ENCODE data around the gene PRSS22.

Gene PRSS22

DNA sequence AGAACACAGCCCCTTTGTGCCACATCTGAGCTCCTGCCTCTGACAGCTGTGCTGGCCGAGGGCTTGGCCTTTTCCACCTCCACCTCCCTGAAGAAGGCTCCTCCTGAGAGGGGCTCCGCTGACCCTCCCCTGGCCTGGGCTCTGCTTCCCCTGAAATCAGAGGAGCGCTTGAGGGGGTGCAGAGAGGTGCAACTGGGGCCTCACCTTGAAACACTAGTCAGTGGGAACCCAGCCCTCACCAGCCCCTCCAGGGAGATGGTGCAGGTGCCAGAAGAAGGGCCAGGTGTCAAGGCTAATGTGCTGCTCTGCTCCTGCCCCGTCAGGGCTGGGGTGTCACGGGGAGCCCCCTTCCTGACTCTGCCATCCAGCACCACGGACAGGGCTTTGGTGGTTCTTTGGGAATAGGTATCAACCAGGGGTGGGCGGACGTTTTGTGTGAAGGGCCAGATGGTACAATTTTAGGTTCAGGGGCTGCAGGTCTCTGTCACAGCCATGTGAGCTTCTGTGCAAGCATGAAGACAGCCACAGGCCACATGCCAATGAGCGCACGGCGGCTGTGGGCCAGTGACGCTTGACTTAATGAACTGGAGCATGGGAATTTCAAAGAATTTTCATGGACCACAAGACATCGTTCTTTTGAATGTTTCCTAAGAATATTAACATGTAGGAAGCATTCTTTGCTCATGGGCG is 30.0 kb downstream of the PRSS22 start:
- no peak for DNase-seq

DNA sequence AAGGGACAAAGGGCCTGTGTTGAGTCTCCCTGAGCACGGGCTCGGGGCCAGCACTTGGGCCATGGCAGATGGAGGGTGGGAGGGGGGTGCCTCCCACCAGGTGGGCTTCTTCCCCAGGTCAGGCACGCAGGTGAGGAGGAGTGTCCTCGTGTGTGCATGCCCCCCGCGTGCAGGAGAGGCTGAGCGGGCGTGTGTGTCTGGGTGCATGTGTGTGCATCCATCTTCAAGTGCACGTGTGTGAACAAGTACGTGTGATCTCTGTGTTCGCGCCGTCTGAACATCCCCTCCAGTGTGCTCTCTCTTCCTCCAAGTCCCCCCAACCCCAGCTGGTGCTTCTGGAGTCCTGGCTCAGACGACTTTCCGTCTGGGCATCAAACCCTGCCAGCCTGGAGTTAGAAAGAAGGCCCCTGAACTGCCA is 30.6 kb downstream of the PRSS22 start:
- no peak for DNase-seq

DNA sequence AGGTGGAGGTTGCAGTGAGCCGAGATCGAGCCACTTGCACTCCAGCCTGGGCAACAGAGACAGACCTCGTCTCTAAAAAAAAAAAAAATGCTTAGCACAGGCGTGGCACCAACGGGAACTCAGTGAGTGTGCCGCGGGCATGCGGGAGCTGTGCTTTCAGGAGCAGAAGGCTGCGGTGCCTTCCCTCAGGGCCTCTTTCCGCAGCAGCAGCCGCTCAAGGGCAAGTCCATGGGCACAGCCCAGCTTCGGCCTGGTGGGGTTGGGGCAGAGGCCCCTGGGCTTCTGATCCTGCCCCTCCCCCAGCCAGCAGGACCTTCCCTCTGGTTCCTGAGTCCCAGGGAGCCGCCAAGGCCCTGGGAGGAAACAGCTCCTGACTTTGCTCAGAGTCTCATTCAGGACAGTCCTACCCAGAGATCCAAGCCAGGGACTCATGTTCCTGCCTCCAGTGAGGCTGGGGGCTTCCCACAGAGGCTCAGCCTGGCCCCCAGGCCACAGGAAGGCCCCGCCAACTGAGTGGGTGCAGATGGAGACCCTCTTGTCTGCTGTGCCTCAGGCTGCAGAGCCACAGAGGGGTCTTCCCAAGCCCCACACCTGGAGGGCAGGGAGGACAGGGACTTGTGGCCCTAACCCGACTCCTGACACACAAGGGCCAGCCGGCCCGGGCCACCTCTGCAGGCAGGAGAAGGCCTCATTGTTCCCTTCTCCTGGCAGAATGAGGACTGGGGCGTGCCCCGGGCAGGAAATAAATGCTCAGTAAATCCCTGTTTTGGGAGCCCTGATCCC is 31.2 kb downstream of the PRSS22 start:
- DNase-seq: no peak

DNA sequence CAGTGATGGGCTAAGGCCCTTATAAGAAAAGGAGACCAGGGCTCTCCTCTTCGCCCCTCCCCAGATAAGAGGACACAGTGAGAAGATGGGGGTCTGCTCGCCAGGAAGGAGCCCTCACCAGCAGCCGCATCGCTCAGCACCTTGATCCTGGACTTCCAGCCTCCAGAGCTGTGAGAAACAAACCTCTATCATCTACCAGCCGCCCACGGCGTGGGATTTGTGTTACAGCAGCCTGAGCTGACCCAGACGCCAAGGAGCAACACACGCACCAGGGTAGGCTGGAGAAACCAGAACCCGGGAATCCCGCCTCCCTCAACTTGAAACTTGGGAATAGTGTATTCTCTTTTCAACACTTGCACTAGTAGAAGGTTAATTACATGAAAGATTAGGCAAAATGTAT is 32.1 kb downstream of the PRSS22 start:
- no peak for DNase-seq

DNA sequence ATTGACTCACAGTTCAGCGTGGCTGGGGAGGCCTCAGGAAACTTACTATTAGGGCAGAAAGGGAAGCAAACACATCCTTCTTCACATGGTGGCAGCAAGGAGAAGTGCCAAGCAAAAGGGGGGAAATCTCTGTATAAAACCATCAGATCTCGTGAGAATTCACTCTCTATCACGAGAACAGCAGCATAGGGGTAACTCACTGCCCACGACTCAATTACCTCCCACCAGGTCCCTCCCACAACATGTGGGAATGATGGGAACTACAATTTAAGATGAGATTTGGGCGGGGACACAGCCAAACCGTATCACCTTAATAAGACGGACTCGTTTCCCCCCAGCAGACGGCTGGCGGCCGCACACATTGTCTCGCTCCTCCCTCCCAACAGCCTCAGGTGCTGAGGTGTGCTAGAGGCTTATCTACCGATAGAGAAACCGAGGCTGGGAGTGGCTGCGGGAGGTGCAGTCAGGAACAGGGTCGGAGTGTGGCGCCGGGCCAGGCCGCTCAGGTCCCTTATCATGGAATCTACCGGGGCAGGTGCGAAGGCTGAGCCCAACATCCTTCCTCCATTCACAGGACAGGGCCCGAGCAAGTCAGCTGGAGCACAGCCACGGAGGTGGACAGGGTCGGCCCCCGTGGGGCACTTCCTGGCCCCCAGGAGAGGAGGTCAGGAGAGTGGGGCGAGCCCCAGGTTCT is 32.8 kb downstream of the PRSS22 start:
- DNase-seq: no peak

DNA sequence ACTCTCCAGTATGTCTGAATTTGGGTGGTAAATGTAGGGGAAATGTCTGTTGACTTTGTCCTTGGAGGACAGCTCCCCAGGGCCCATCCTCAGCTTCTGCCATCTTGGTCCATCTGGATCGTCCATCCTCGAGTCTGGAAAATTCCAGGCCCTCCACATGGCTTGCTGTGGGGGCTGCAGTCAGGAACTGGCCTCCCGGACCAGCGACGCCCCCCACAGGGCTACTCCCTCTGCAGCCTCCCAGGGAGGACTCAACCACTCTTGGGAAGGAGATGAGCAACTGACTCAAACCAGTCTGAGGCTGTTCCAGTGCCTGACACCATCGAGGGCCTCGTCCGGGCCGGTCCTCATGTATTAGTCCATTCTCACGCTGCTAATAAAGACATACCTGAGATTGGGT is 33.3 kb downstream of the PRSS22 start:
- DNase-seq: no peak

DNA sequence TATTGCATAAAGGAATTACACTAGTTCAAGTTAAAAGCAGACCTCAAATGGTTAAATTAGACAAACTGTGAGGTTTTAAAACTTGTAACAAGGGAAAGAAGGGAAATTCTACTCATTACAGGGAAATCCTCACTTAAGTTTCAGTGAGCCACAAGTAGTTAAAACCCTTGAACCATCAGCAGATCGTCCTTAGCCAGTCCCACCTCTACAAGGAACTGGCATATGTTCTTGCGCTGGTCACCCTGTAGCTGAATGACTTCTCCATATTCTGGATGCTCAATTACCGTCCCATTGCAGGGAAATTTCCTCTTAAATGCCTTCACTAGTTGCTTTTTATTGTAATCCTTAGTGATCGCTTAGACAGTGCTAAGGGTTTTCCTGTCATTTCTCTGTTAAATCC is 35.5 kb downstream of the PRSS22 start:
- no peak for DNase-seq

DNA sequence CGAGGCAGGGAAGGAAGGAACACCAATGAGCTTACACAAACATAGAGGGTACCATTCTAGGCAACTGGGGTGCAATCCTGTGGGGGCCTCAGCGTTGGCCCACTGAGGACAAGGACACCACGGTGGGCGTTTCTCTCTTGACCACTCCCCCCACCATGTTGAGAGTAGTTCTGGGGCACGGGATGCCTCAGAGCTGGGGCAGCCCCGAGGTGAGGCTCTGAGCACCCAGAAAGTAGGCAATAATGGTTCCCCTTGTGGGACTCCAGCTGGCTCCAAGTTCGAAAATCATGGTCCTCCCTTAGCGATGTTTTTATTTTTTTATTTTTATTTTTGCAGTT is 35.8 kb downstream of the PRSS22 start:
- no peak for DNase-seq

DNA sequence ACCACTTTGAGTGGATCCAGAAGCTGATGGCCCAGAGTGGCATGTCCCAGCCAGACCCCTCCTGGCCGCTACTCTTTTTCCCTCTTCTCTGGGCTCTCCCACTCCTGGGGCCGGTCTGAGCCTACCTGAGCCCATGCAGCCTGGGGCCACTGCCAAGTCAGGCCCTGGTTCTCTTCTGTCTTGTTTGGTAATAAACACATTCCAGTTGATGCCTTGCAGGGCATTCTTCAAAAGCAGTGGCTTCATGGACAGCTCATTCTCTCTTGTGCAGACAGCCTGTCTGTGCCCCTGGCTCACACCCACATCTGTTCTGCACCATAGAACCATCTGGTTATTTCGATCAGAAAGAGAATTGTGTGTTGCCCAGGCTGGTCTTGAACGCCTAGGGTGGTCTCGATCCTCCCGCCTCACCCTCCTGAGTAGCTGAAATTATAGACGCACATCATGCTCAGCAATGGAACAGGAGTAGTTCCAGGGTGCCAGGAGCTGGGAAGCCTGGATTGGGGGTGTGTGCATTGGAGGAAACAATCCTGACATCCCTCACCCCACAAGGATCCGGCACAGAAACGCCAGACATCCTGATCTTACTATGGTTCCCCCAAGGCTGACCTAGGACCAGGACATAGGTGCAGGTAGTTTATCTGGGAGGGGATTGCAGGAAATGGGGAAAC is 36.3 kb downstream of the PRSS22 start:
- no peak for DNase-seq

DNA sequence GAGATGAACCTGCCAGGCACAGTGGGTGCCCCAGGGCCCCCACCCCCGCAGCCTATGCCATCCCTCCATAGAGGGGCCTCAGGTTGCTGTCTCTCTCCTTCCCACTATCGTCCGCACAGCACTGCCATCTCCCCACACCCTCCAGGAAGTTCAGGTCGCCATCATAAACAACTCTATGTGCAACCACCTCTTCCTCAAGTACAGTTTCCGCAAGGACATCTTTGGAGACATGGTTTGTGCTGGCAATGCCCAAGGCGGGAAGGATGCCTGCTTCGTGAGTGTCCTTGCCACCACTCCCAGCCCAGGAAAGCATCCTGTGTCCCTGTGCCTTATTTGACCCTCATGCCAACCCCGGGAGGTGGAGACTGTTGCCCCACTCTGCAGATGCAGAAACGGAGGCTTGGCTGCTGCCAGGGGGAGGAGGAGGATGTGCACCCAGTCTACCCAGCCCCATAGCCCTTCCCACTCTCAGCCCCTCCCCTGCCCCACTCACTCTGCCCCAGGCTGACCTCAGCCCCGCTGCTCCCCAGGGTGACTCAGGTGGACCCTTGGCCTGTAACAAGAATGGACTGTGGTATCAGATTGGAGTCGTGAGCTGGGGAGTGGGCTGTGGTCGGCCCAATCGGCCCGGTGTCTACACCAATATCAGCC is 37.0 kb downstream of the PRSS22 start:
- no peak for DNase-seq

DNA sequence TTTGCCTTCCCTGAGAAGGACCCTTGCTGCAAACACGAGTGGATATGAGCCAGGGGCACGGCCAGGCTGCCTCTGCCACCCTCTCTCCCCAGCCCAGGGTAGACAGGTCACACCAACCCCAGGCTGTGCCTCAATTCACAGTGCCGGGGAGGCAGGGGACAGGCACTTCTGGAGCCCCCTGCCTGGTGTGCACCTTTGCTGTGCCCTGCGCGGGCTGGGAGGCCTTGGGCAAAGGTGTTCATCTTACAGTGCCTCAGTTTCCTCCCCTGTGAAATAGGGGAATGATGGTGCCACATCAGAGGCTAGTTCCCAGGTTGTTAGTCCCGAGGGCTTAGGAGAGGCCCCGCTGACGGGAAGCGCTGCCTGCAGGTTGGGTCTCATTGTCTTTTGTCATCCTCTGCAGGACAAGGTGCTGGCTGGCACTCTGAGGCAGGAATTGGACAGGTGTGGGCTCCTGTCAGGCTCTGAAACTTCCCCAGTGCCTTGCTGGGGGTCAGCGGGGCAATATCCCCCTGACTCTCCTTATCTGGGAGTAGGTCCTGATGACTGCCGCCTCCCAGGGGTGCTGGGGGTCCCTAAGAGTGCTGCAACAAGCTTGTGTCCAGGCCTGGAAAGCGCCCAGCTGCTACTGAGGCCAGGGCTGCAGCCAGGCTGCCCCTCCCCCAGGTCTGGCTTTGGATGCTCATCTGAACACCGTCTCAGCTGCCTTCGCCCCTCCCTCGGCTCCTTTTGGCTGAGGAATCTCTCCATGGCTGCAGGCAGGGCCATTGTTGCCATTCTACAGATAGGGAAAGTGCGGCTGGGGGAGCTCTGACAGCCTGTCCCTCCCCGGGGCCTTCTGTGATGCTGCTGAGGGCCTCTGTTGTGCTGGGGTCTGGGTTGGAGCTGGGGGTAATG is 37.8 kb downstream of the PRSS22 start:
- no peak for DNase-seq

DNA sequence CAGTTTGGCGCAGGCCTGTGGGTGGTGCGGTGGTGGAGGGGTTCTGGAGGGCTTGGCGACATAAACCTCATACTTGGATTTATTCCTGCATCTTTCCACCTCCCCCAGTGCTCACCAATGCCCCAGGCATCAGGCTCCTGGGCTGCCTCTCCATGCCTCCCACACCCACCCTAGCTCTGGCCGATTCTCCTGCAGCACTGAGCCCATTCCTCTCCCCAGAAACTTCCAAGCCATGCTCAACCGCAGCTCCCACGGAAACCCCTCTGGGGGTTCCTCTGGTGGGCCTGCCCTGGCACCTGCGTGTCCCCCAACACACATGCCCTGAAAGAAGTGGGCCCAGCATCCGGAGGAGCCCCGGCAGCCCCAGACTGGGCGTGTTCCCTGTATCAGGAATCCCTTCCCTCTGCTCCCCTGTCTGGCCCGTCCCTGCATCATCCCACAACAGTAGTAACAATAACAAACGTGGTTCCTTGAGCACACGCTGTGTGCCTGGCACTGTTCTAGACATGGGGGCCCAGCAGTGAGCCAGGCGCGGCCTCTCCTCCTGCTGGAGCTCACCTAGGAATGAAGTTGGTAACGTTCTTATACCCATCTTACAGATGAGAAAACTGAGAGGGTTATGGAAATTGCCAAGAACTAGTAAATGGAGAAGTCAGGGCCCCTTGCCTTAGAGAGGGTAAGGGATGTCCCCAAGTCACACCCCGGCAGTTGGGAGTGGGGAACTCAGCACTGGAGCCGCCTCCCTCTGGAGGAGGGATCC is 38.6 kb downstream of the PRSS22 start:
- DNase-seq: no peak

DNA sequence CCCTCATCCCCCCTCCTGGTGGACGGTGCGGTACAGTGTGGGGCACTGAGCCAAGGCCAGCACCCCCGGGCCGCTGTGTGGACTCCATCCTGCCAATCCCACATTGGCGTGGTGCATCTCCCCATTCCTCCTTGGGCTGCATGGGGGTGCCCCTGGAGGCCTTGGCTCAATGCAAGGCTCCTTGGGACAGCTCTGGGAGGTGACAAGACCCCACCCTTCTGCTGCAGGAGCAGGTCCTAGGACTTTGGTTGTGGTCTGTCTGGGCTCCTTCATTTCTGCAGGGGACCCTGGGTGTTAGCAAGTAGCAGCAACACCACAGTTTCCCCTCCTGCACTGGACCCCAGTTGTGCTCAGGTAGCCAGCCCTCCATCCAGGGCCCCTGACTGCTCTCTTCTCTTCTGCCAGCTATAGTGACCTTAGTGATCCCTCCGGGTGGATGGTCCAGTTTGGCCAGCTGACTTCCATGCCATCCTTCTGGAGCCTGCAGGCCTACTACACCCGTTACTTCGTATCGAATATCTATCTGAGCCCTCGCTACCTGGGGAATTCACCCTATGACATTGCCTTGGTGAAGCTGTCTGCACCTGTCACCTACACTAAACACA is 39.6 kb downstream of the PRSS22 start:
- DNase-seq: no peak

DNA sequence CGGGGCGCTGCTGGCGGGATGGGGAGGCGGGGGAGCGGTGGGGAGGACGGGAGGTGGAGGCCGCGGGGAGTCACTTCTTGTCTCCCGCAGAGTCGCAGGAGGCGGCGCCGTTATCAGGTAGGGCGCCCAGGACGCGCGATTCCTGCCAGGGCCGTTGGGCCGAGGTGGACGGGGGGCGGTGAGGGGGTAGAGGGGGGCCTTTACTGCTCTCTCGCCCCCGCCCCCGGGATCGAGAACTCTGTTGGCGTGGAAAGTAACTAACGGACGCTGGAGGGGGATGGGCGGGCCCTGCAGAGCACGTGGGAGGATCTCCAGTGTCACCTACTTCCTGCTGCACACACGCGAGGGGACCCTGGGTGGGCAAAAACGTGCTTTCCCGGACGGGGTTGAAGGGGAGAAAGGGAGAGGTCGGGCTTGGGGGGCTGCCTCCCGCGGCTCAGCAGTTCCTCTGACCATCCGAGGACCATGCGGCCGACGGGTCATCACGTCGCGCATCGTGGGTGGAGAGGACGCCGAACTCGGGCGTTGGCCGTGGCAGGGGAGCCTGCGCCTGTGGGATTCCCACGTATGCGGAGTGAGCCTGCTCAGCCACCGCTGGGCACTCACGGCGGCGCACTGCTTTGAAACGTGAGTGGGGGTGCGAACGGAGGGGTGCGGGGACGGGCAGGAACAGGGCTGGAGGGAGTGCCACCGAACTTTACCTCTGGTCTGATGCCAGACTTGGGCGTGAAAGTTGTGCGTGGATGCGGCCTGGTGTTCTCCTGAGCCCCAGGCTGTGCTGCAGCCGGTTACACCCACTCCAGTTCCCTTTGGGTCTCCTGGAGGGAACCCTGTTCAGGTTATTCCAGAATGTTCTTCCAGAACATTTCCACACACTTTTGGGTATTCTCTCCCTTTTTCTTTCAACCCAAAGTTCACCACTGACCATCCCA is 40.4 kb downstream of the PRSS22 start:
- DNase-seq: no peak

DNA sequence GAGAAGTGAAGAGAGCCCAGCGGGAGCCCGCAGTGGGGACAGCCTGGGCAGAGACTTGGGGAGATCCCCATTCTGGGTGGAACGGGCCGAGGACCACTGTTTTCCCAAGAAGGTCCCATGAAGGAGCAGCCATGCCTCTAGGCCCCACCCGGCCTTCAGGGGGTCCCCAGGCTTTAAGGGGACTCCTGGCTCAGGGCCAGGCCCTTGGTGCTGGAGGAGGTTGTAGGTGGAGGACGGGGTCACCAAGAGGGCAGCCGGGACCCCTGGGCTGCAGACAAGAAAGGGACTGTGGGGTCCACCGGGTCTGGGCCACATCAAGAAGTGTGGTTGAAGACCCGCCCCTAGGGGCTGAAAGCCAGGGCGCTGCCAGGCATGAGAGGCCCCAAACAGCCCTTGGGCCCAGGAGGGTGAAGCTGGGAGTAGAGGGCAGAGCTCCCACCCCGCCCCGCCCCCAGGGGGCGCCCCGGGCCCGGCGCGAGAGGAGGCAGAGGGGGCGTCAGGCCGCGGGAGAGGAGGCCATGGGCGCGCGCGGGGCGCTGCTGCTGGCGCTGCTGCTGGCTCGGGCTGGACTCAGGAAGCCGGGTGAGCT is 41.1 kb downstream of the PRSS22 start, which contains the start of gene PRSS21:
PRSS21 (plus strand) TSS at position 487 of the 589 bp plus-strand sequence; CDS start at position 519, 32 bp downstream.
- DNase-seq: no peak

DNA sequence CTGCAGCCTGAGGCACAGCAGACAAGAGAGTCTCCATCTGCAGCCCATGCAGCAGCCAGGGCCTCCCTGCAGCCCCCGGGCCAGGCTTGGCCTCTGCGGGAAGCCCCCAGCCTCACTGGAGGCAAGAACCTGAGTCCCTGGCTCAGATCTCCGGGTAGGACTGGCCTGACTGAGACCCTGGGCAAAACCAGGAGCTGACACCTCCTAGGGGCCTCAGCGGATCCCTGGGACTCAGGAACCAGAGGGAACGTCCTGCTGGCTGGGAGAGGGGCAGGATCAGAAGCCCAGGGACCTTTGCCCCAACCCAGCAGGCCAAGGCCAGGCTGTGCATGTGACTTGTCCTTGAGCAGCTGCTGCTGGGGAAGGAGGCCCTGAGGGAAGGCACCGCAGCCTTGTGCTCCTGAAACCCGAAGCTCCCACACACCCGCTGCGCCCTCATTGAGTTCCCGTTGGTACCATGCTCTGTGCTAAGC is 42.6 kb downstream of the PRSS22 start:
- DNase-seq: no peak

DNA sequence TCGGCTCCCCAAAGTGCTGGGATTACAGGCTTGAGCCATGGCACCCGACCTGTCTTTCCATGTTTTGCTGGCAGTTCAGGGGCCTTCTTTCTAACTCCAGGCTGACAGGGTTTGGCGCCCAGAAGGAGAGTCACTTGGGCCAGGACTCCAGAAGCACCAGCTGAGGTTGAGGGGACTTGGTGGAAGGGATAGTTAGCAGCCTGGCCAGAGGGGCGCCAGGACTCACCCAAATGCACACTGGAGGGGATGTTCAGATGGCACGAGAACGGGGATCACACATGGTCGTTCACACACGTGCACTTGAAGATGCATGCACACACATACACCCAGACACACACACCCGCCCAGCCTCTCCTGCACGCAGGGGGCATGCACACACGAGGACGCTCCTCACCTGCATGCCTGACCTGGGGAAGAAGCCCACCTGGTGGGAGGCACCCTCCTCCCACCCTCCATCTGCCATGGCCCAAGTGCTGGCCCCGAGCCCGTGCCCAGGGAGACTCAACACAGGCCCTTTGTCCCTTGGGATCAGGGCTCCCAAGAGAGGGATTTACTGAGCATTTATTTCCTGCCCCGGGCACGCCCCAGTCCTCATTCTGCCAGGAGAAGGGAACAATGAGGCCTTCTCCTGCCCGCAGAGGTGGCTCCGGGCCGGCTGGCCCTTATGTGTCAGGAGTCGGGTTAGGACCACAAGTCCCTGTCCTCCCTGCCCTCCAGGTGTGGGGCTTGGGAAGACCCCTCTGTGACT is 43.2 kb downstream of the PRSS22 start:
- no peak for DNase-seq

DNA sequence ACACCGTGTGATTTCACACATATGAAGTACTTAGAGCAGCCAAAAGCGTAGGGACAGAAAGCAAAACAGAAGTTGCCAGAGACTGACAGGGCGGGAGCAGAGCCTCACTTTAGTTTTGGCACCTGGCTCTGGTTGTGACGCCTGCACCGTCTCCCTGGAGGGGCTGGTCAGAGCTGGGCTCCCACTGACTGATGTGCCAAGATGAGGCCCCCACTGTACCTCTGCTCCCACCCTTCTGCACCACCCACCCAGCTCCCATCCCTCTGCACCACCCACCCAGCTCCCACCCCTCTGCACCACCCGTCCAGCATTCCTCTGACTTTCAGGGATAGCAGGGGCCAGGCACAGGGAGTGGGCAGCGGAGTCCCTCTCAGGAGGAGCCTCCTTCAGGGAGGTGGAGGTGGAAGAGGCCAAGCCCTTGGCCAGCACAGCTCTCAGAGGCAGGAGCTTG is 44.2 kb downstream of the PRSS22 start:
- DNase-seq: no peak

Data from retina (tissue), 1 donor.